ENCODE results near the gene WDR64.

- no peak for TF ChIP-seq CTCF (IDR thresholded peaks at IDR 0.05; ENCODE audit: low read depth, low read length)
- TF ChIP-seq EZH2phosphoT487 (IDR thresholded peaks at IDR 0.05; ENCODE audit: low read depth), result no peak
These were observed 7.8 kb upstream of the WDR64 start for GRCh38 chr1:241644259-241644658.

Measured in OCI-LY3 (cell line).